ENCODE results near the gene HECTD4. TPM values are rescaled to one million over a fixed set of nuclear protein-coding genes. Genes with fewer than 3 reads are reported as not detected.

HECTD4 gene
- total RNA-seq, 1 experiment from 2014 or later: 31.2 TPM

DNA sequence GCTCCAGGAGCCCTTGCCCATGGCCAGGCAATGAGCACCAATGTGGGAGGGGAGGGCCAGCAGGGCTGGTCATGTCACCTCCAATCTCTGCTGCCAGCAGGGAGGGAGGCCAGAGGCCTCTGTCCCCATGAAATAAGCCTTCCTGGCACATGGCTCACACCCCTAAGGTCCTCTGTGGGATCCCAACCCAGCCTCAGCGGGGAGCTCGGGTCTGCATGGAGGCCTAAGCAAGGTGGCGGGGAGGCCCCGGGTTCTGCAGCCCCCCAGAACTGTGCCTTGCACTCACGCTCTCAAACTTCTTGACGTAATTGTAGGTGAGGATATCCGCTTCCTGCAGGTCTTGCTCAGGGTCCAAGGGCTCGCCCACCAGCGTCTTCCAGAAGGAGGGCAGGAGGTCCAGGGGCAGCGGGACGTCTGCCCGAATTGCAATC, 215.2 kb downstream of the HECTD4 start:
- Histone ChIP-seq H4K20me1 (ENCODE audit: insufficient read depth) (no peaks in the 10 kb centered on the region), H3K9me3 (ENCODE audit: control insufficient read depth in 1 of 2, insufficient read depth in 1 of 2, low read depth in 1 of 2, low read length in 2 of 2) (no peaks in the 10 kb centered on the region), H3K9me2 (ENCODE audit: insufficient read depth) (no peaks in the 10 kb centered on the region), H2AFZ (ENCODE audit: low read depth, low read length, poor library complexity, severe bottlenecking) (no peak overlapping the region), H3K4me1 (ENCODE audit: control insufficient read depth in 1 of 2, insufficient read depth in 2 of 2, low read length in 2 of 2) (no peaks in the 10 kb centered on the region; a peak in 1 of 4 replicates), H3K79me2 (ENCODE audit: insufficient read depth, low read length) (no peaks in the 10 kb centered on the region), H3K27me3 (ENCODE audit: insufficient read depth, low read length) (no peaks in the 10 kb centered on the region), H3K4me2 (ENCODE audit: low read length) (no peak overlapping the region), H3K9ac (ENCODE audit: low read length) (no peak overlapping the region), H3K4me3 (replicated peaks in 1 of 2; ENCODE audit: low read depth in 1 of 2, low read length in 2 of 2) (no peak overlapping the region), H3K27ac (ENCODE audit: low read depth, low read length) (no peak overlapping the region), H3K36me3 (ENCODE audit: control insufficient read depth in 1 of 2, insufficient read depth in 2 of 2, low read length in 2 of 2) (no peaks in the 10 kb centered on the region; a peak in 2 of 4 replicates)
- BruUV-seq (replicated peaks): no TSS peak
- TF ChIP-seq ELF1 (IDR thresholded peaks at IDR 0.05; ENCODE audit: borderline replicate concordance, low read depth): no peak
- no peak for TF ChIP-seq ZFX (IDR thresholded peaks at IDR 0.05)
- TF ChIP-seq FOSL1 (IDR thresholded peaks at IDR 0.05; ENCODE audit: low read depth): no peak
- TF ChIP-seq SP1 (IDR thresholded peaks at IDR 0.05; ENCODE audit: low read depth): no peak
- TF ChIP-seq CTCF (IDR thresholded peaks at IDR 0.05 in 2 of 3, conservative IDR thresholded peaks at IDR 0.05 in 1 of 3; ENCODE audit: borderline replicate concordance in 1 of 3, insufficient read depth in 1 of 3, low read depth in 2 of 3, low read length in 2 of 3): no peak
- TF ChIP-seq, protein P1, sequence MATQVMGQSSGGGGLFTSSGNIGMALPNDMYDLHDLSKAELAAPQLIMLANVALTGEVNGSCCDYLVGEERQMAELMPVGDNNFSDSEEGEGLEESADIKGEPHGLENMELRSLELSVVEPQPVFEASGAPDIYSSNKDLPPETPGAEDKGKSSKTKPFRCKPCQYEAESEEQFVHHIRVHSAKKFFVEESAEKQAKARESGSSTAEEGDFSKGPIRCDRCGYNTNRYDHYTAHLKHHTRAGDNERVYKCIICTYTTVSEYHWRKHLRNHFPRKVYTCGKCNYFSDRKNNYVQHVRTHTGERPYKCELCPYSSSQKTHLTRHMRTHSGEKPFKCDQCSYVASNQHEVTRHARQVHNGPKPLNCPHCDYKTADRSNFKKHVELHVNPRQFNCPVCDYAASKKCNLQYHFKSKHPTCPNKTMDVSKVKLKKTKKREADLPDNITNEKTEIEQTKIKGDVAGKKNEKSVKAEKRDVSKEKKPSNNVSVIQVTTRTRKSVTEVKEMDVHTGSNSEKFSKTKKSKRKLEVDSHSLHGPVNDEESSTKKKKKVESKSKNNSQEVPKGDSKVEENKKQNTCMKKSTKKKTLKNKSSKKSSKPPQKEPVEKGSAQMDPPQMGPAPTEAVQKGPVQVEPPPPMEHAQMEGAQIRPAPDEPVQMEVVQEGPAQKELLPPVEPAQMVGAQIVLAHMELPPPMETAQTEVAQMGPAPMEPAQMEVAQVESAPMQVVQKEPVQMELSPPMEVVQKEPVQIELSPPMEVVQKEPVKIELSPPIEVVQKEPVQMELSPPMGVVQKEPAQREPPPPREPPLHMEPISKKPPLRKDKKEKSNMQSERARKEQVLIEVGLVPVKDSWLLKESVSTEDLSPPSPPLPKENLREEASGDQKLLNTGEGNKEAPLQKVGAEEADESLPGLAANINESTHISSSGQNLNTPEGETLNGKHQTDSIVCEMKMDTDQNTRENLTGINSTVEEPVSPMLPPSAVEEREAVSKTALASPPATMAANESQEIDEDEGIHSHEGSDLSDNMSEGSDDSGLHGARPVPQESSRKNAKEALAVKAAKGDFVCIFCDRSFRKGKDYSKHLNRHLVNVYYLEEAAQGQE (IDR thresholded peaks at IDR 0.05; ENCODE audit: low read depth): no peak
- TF ChIP-seq POLR2AphosphoS5 (IDR thresholded peaks at IDR 0.05; ENCODE audit: low read depth, low read length): no peak
- no peak for TF ChIP-seq TCF7L2 (IDR thresholded peaks at IDR 0.05; ENCODE audit: borderline replicate concordance, extremely low read depth, insufficient read depth, insufficient read length)
- no peak for TF ChIP-seq RAD21 (IDR thresholded peaks at IDR 0.05; ENCODE audit: low read depth)
- TF ChIP-seq ATF3 (IDR thresholded peaks at IDR 0.05): no peak
- TF ChIP-seq ZBTB33 (IDR thresholded peaks at IDR 0.05; ENCODE audit: extremely low read depth, insufficient replicate concordance, low read length): no peak
- no peak for TF ChIP-seq EZH2 (IDR thresholded peaks at IDR 0.05)
- TF ChIP-seq CBX3 (IDR thresholded peaks at IDR 0.05; ENCODE audit: low read depth): no peak
- TF ChIP-seq JUND (IDR thresholded peaks at IDR 0.05): no peak
- TF ChIP-seq, protein P2, sequence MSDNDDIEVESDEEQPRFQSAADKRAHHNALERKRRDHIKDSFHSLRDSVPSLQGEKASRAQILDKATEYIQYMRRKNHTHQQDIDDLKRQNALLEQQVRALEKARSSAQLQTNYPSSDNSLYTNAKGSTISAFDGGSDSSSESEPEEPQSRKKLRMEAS (IDR thresholded peaks at IDR 0.05): no peak
- no peak for TF ChIP-seq SRF (IDR thresholded peaks at IDR 0.05; ENCODE audit: low read depth)
- RAD21 ChIA-PET (ENCODE audit: low non-redundant PET in 1 of 2, low total read pairs in 2 of 2, uncharacterized antibody in 2 of 2, unreplicated experiment in 2 of 2): no interaction called here
- intact Hi-C loops (cut with micrococcal nuclease): no loop called here
- no peak for DNase-seq (ENCODE audit: low read depth, low spot score)
- ATAC-seq: no peak
- CTCF ChIA-PET: no interaction called here
- POLR2A ChIA-PET: no interaction called here
